Stimulated activated CD8-positive, alpha-beta memory T cell treated with anti-CD3 and anti-CD28 coated beads, Interleukin-4, amount 100 ng/mL, for 1 hour (primary cell): ENCODE results near the gene CEACAM19.
"Not testable (repeated sequence)": the region's sequence is repeated elsewhere in the genome, so short reads cannot be mapped to it uniquely, and the experiment has no call there.

Source experiments
- DNase-seq, 2 donors: peaks; one replicate each; pipeline ENCODE4 v3.0.0-alpha.2; 2020; ENCODE audit warnings: low read depth in 2 of 2, low spot score in 1 of 2

The CEACAM19 gene

DNA sequence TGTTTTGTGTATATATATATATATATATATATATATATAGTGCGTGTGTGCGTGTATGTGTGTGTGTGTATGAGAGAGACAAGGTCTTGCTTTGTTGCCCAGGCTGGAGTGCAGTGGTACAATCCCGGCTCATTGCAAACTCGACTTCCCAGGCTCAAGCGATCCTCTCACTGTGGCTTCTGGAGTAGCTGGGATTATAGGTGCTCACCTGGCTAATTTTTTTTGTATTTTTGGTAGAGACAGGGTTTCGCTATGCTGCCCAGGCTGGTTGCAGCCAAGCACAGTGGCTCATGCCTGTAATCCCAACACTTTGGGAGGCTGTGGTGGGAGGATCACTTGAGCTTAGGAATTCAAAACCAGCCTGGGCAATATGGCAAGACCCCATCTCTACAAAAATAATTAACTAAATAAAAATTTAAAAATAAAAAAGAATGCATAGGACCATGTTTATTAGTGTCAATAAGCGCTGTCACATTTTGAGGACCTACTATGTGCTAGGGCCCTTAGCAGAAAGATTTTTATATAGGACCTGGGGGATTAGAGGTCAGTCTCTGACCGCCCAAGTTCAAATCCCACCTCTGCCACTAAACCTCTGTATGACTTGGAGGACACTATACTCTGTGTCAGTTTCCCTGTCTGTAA is 25.8 kb upstream of the CEACAM19 start:
- no peak for DNase-seq

- no peak for DNase-seq
Observed at GRCh38 chr19:44646049-44646416, 25.2 kb upstream of the CEACAM19 start.

DNA sequence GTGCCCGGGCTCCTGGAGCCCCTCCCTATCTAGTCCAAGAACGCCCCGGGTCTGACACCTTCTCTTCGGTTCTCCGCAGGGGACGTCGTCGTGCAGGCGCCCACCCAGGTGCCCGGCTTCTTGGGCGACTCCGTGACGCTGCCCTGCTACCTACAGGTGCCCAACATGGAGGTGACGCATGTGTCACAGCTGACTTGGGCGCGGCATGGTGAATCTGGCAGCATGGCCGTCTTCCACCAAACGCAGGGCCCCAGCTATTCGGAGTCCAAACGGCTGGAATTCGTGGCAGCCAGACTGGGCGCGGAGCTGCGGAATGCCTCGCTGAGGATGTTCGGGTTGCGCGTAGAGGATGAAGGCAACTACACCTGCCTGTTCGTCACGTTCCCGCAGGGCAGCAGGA is 24.1 kb upstream of the CEACAM19 start:
- no peak for DNase-seq

DNA sequence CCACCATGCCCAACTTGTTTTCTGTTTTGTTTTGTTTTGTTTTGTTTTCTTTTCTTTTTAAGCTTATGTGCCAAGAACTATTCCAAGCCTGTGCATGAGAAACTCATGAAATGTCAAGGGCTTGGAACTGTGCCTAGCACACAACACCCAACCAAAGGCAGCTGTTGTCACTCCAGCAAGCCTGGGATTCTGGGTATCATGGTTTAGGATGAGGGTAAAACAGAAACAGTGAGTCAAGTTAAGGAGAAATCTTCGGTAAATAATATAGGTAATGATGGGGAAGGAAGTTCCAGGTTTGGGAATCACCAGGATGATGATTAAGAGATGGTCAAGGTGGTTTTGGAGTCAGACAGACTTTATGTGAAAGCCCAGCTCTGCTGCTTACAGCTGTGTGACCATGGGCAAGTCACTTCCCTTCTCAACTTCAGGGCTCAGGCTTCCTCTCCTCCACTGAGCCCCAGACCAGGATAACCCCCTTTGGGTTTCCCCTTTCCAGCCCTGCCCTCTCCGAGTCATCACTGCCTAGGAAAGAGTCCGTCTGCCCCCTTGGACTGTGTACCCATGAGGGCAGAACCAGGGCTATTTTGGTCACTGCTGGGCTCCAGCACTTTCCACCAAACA is 22.5 kb upstream of the CEACAM19 start:
- no peak for DNase-seq

GRCh38 chr19:44649578-44650145 is 21.6 kb upstream of the CEACAM19 start:
- no peak for DNase-seq

DNA sequence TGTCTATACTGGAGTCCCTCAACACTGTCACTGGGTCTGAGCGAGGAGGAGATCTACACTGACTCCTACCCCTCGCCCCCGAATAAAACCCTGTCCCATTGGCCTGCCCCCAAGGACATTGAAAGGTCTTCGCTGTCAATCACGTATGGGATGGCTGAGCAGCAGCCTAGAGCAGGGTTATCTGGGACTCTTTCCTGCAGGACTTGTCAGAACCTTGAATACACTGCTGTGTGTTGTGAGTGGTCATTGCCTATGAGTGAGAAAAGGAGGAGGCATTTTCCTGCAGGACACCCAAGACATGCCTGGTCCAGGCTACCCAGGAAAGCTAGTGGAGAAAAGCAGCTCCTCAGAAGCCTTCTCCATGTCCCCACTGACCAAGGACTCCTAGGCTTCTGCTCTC is 17.9 kb upstream of the CEACAM19 start:
- DNase-seq, result no peak

GRCh38 chr19:44653977-44654774 is 17.1 kb upstream of the CEACAM19 start:
- DNase-seq, result peak; percentile 10 to 43

DNA sequence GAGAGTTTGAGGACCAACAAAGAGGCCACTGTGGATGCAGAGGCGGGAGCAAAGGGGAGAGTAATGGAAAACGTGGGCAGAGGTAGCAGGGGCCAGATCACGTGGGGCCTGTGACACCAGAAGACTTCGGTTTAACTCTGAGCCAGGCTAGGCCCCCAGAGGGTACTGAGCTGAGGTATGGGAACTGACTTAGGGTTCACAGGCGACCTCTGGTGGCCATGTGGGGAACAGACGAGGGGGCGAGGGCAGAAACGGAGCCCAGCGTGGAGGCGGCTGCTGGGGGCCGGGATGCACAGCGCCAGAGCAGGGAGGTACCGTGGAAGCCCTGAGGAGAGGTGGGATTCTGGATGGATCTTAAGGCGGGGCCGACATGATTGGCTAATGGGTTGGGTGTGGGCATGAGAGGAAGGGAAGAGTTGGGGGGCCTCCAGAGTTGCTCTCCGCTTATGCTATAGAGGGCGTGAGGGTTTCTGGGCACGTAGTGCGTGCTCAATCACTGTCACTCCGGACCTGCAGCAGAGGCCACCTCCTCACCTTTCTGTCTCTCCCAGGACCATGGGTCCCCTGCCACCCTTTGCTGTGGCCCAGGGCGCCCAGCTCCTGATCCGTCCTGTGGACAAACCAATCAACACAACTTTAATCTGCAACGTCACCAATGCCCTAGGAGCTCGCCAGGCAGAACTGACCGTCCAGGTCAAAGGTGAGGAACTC is 13.9 kb upstream of the CEACAM19 start:
- DNase-seq, result peak; percentile 30 to 34

- no peak for DNase-seq
Observed at GRCh38 chr19:44658069-44658733, 13.1 kb upstream of the CEACAM19 start.

- no peak for DNase-seq
Observed at GRCh38 chr19:44660081-44660480, 11.2 kb upstream of the CEACAM19 start.

DNA sequence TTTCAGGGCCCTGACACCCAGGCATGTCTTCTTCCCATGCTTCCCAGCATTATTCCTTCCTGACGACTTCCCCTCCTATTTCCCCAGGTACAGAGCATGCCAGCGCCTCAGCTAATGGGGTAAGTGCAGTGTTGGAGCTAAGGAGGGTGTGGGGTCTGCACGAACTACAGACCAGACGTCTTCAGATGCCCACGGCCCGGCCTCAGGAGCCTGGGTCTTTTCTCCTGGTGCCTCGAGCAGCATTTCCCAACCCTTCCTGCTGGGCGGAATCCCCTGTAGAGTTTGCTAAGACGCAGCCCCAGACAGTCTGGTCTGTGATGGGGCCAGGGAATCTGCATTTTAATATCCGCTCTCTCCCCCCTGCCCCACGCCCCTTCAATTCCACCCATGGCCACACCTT is 10.1 kb upstream of the CEACAM19 start:
- no peak for DNase-seq

DNA sequence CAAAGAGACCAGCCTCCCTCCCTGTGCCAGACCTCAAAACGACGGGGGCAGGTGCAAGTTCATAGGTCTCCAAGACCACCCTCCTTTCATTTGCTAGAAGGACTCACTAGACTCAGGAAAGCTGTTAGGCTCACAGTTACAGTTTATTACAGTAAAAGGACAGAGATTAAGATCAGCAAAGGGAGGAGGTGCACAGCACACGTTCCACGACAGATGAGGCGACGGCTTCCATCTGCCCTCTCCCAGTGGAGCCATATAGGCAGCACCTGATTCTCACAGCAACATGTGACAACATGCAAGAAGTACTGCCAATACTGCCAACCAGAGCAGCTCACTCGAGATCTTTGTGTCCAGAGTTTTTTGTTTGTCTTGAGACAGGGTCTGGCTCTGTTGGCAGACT is 9.4 kb upstream of the CEACAM19 start:
- no peak for DNase-seq

DNA sequence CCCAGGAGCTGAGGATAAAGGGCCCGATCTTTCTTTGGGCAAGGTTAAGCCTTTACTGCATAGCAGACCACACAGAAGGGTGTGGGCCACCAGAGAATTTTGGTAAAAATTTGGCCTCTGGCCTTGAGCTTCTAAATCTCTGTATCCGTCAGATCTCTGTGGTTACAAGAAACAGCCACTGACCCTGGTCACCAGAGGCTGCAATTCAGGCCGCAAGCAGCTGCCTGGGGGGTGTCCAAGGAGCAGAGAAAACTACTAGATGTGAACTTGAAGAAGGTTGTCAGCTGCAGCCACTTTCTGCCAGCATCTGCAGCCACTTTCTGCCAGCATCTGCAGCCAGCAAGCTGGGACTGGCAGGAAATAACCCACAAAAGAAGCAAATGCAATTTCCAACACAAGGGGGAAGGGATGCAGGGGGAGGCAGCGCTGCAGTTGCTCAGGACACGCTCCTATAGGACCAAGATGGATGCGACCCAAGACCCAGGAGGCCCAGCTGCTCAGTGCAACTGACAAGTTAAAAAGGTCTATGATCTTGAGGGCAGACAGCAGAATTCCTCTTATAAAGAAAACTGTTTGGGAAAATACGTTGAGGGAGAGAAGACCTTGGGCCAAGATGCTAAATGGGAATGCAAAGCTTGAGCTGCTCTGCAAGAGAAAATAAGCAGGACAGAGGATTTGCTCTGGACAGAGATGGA is 8.4 kb upstream of the CEACAM19 start:
- no peak for DNase-seq

DNA sequence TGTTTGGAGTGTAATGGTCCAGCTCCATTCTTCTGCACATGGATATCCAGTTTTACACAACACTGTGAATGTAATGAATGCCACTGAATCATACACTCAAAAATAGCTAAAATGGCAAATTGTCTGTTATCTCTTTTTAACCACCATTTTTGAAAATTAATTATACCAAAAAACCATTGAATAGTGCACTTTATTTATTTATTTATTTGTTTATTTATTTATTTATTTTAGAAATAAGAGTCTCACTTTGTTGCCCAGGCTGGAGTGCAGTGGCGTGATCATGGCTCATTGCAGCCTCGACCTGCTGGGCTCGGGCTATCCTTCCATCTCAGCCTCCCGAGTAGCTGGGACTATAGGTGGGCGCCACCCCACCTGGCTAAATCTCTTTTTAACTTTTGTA is 7.3 kb upstream of the CEACAM19 start:
- no peak for DNase-seq

- no peak for DNase-seq
Observed at GRCh38 chr19:44664976-44665375, 6.3 kb upstream of the CEACAM19 start.

DNA sequence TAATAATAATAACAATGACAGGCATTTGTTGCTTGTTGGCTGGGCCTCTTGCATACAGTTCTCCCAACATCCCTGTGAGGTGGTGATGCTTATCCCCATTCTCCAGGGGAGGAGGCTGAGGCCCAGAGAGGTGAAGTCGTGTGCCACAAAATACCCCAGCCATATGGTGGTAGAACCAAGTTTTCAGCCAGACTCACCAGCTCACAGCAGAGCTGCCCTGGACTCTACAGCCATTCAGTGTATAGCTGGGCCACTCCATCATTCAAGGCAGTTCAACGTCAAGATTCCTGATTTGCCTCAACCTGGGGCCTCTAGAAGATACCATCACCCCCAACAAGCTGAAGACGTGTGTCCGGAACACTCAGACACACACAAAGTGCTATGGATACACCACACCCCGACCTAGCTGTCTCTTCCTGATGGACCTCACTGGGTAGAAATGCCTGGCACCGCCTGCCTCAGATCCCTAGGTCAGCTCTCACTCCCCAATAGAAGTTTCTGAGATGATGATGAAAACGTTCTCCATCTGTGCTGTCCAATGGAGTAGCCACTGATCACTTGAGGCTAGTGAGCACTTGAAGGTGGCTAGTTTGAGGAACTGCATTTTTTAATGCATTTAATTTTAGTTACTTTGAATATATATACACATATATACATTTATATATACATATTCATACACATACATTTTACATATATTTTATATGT is 4.3 kb upstream of the CEACAM19 start:
- no peak for DNase-seq

GRCh38 chr19:44668985-44669764 is 2.1 kb upstream of the CEACAM19 start:
- DNase-seq, result no peak

GRCh38 chr19:44670027-44670426 is 1.3 kb upstream of the CEACAM19 start:
- not testable (repeated sequence) for DNase-seq

DNA sequence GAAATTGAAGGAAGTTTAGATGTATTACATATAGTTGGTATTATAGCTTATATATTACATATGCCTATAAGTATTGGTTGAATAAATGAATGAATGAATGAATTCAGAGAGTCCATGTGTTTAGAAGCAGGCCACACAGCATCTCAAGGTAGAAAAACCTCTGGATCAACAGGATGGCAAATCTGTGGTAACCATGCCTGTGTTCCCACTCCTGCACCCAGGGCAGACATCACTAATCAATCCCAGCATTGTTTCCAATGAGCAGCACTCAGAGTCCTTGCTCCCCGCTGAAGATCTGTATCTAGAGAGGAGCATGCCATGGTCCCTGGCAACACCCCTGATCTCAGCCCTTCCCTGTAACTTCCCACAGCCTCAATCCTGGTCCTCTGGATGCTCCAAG is 944 bp downstream of the CEACAM19 start:
- DNase-seq, result no peak
